Kidney (tissue), 14 donors: Measurements from ENCODE around the gene HSD17B4. TPM values are rescaled to one million over a fixed set of nuclear protein-coding genes. Genes with fewer than 3 reads are reported as not detected.
"Not testable (repeated sequence)": the region's sequence is repeated elsewhere in the genome, so short reads cannot be mapped to it uniquely, and the experiment has no call there.

Experiments
- DNase-seq, 5 donors: peaks; one replicate each; pipeline ENCODE4 v3.0.0-alpha.2; 2013 to 2020
- FAIRE-seq: peaks from 2 replicates; lab custom pipeline; 2012; peaks lifted over from hg19 to GRCh38; lab: Jason Lieb, UNC
- H3K27ac ChIP-seq, 2 donors: one replicate each; pipeline ENCODE4 v1.7.0; 2013; ENCODE audit warnings: low read depth in 2 of 2, low read length in 2 of 2, inconsistent platforms in 1 of 2
- H3K27me3 ChIP-seq: one replicate; pipeline ENCODE4 v1.7.1; 2013; ENCODE audit warnings: low read length, inconsistent platforms; ENCODE audit not compliant: control insufficient read depth, insufficient read depth
- H3K36me3 ChIP-seq, 3 donors: one replicate each; pipeline versions ENCODE4 v1.7.0 to v1.7.1; 2013; ENCODE audit warnings: low read length in 3 of 3, control low read depth in 1 of 3, inconsistent platforms in 1 of 3; ENCODE audit not compliant: insufficient read depth in 3 of 3, control insufficient read depth in 2 of 3
- H3K4me1 ChIP-seq, 3 donors: one replicate each; pipeline versions ENCODE4 v1.7.0 to v1.7.1; 2013; ENCODE audit warnings: low read length in 3 of 3, inconsistent platforms in 1 of 3, low read depth in 1 of 3; ENCODE audit not compliant: control insufficient read depth in 2 of 3, insufficient read depth in 2 of 3
- H3K4me3 ChIP-seq, 3 donors: one replicate each; pipeline versions ENCODE4 v1.7.0 to v1.8.1; 2013; ENCODE audit warnings: low read length in 3 of 3, control low read depth in 1 of 3, inconsistent platforms in 1 of 3
- H3K9ac ChIP-seq, 3 donors: one replicate each; pipeline versions ENCODE4 v1.7.0 to v1.7.1; 2013; ENCODE audit warnings: low read length in 3 of 3, control low read depth in 1 of 3, inconsistent platforms in 1 of 3
- H3K9me3 ChIP-seq, 3 donors: one replicate each; pipeline versions ENCODE4 v1.7.0 to v1.7.1; 2013; ENCODE audit warnings: low read length in 3 of 3, control low read depth in 1 of 3, inconsistent platforms in 1 of 3; ENCODE audit not compliant: control insufficient read depth in 2 of 3, insufficient read depth in 1 of 3
- CTCF ChIP-seq: IDR thresholded peaks from 3 replicates; pipeline ENCODE4 v1.5.1; 2012; ENCODE audit warnings: mild to moderate bottlenecking, moderate library complexity, borderline replicate concordance; ENCODE audit not compliant: insufficient read depth; ENCODE audit errors: extremely low read depth
- intact Hi-C: fragments of 100-400 bp; cut with DNase I; formaldehyde crosslinking; loops from one replicate; pipeline ENCODE4 v1.11.1; 2022
- polyA plus RNA-seq: library from polyadenylated mRNA; stranded (reverse); fragments of 350-450 nt; fragmentation: Illumina TruSeq; extraction: RNeasy Lipid Tissue Mini Kit (QIAGEN cat#74804); gene quantifications from one replicate; pipeline ENCODE4 v1.2.3, GENCODE V29; 2014; ENCODE audit warnings: low read depth, low replicate concordance; ENCODE audit not compliant: insufficient read depth
- total RNA-seq: library from RNA; stranded (reverse); fragmentation: NEBNext Ultra II Directional; extraction: Animal tissue kit (Norgen Biotek cat#: 25700); gene quantifications from one replicate; pipeline ENCODE4 v1.2.1, GENCODE V29; 2021
- donor health status: control.
- donor health status: control.
- donor health status: control.
- donor health status: control.
- donor health status: control.
- donor health status: DM: yes; HTN: yes; CAD: no.
- donor health status: Normal renal cell carcinoma (clear cell type).

HSD17B4 gene
- total and polyA plus RNA-seq, 2 donors from 2014 or later = 202 to 212 TPM

- DNase-seq (no peak), FAIRE-seq (no peak)
- H3K27ac ChIP-seq = no peak overlapping the region
- no peaks in the 10 kb centered on the region for H3K4me1 ChIP-seq
- H3K36me3 ChIP-seq = peaks cover 0 to 7% (median 6%) of the 10 kb centered on the region in 3 donors
- H3K27me3 ChIP-seq = no peaks in the 10 kb centered on the region
- H3K4me3 ChIP-seq = no peak overlapping the region
- no peak for TF ChIP-seq CTCF
- H3K9ac ChIP-seq = no peak overlapping the region
- peaks cover 0 to 6% (median 2%) of the 10 kb centered on the region in 3 donors for H3K9me3 ChIP-seq
- intact Hi-C loops = no loop called here
Observed at GRCh38 chr5:119473241-119473640, 20.9 kb downstream of the HSD17B4 start.

- no peaks in the 10 kb centered on the region for H3K9me3 ChIP-seq
- H3K27ac ChIP-seq = no peak overlapping the region
- H3K36me3 ChIP-seq = peaks cover 4 to 10% (median 9%) of the 10 kb centered on the region in 3 donors
- H3K4me1 ChIP-seq = no peaks in the 10 kb centered on the region
- no peak for TF ChIP-seq CTCF
- no peak overlapping the region for H3K9ac ChIP-seq
- no peak overlapping the region for H3K4me3 ChIP-seq
- no peak for DNase-seq
- intact Hi-C loops = no loop called here
- H3K27me3 ChIP-seq = no peaks in the 10 kb centered on the region
- FAIRE-seq = no peak
Observed at GRCh38 chr5:119476341-119476740, 24.0 kb downstream of the HSD17B4 start.

- H3K9ac ChIP-seq = no peak overlapping the region
- FAIRE-seq = no peak
- intact Hi-C loops = no loop called here
- H3K27ac ChIP-seq = no peak overlapping the region
- TF ChIP-seq CTCF = no peak
- no peaks in the 10 kb centered on the region for H3K4me1 ChIP-seq
- no peaks in the 10 kb centered on the region for H3K27me3 ChIP-seq
- H3K36me3 ChIP-seq = peaks cover 7 to 14% (median 13%) of the 10 kb centered on the region in 3 donors
- no peak for DNase-seq
- H3K4me3 ChIP-seq = no peak overlapping the region
- H3K9me3 ChIP-seq = no peaks in the 10 kb centered on the region
Observed at GRCh38 chr5:119478781-119479180, 26.5 kb downstream of the HSD17B4 start.

- H3K27me3 ChIP-seq, intact Hi-C loops, H3K9me3 ChIP-seq, H3K27ac ChIP-seq, H3K4me3 ChIP-seq, H3K4me1 ChIP-seq, DNase-seq, FAIRE-seq, H3K9ac ChIP-seq: not testable (repeated sequence)
- peaks cover 7 to 13% (median 12%) of the 10 kb centered on the region in 3 donors for H3K36me3 ChIP-seq
Observed at GRCh38 chr5:119480629-119481028, 28.3 kb downstream of the HSD17B4 start.
